ENCODE data around the gene SLC45A3. TPM values are rescaled to one million over a fixed set of nuclear protein-coding genes. Genes with fewer than 3 reads are reported as not detected.

Gene SLC45A3
- total RNA-seq, 2 experiments from 2014 or later, result 0.32 to 0.53 TPM

- Mint-ChIP-seq H3K36me3 (ENCODE audit: low read depth) (no peaks in the 10 kb centered on the region), H3K9me3 (ENCODE audit: low read depth) (no peaks in the 10 kb centered on the region), H3K4me3 (no peak overlapping the region), H3K4me1 (peaks cover 8% of the 10 kb centered on the region), H3K27me3 (peaks cover 17% of the 10 kb centered on the region), H3K27ac (no peak overlapping the region)
- CTCF ChIA-PET, result interaction anchor here (0.9 to 5.2 kb wide), 7 partner anchors 19 to 324 kb away, joined by 3 to 47 read pairs (median 4); no protein-coding TSS in a partner anchor
- no peak for ATAC-seq
- no peak for DNase-seq
- intact Hi-C loops (cut with DNase I, micrococcal nuclease), result no loop called here
- POLR2A ChIA-PET, result interaction anchor here (0.7 kb wide), 1 partner anchor 71 kb away, joined by 3 read pairs; no protein-coding TSS in a partner anchor
These were observed 1.8 kb downstream of the SLC45A3 start for GRCh38 chr1:205678286-205679111.

GRCh38 chr1:205677167-205677566, 3.1 kb downstream of the SLC45A3 start:
- H3K27me3 Mint-ChIP-seq, result peaks cover 19% of the 10 kb centered on the region
- no peak for ATAC-seq
- no peak for DNase-seq
- no peaks in the 10 kb centered on the region for H3K36me3 Mint-ChIP-seq (ENCODE audit: low read depth)
- POLR2A ChIA-PET, result no interaction called here
- no peaks in the 10 kb centered on the region for H3K9me3 Mint-ChIP-seq (ENCODE audit: low read depth)
- intact Hi-C loops (cut with DNase I, micrococcal nuclease), result no loop called here
- H3K4me3 Mint-ChIP-seq, result no peak overlapping the region
- CTCF ChIA-PET, result interaction anchor here (0.5 to 5.2 kb wide), 10 partner anchors 9 to 323 kb away, joined by 3 to 47 read pairs (median 4); no protein-coding TSS in a partner anchor
- H3K4me1 Mint-ChIP-seq, result peaks cover 8% of the 10 kb centered on the region
- no peak overlapping the region for H3K27ac Mint-ChIP-seq

DNA sequence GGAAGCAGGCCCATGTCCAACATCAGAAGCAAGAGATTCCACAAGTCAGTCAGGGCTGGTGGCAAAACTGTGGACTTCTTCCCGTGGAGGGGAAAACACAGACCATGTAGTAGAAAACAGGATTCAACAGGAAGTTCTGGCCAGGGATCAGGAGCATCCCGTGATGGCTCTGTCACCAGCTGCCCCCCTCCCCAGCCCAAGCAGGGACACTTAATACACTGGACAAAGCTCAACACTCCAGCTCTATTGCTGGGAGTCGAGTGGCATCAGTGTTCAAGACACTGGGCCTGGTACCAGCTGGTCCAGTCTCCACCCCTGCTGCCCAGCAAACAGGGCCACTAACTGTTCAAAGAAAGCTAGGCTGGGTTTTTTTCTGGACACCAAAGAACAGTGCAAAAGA, 3.7 kb downstream of the SLC45A3 start:
- Mint-ChIP-seq H3K9me3 (ENCODE audit: low read depth) (no peaks in the 10 kb centered on the region), H3K4me1 (peaks cover 8% of the 10 kb centered on the region), H3K4me3 (no peak overlapping the region), H3K27me3 (peaks cover 18% of the 10 kb centered on the region), H3K36me3 (ENCODE audit: low read depth) (no peaks in the 10 kb centered on the region), H3K27ac (no peak overlapping the region)
- ATAC-seq (no peak), DNase-seq (no peak)
- intact Hi-C loops (cut with DNase I, micrococcal nuclease), result no loop called here
- CTCF ChIA-PET, result interaction anchor here (0.5 to 5.2 kb wide), 7 partner anchors 8 to 306 kb away, joined by 3 to 47 read pairs (median 5); no protein-coding TSS in a partner anchor
- POLR2A ChIA-PET, result no interaction called here

DNA sequence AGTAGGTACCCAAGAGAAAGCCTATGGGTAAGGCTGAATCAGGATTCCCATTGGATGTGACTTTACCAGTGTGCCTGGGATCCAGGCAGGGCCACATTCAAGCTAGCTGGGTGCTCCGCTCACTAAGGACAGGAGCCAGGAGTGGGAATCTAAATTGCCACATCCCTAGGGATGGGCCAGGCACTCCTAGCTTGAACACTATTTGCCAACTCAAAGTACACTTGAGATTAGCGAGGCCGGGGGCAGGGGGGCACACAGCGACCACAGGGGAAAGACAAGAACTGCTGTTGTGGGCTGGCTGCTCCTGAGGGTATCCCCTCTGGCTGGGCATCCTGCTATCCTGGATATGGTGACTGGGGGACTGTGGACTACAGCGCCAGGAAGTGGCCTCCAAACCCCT, 4.3 kb downstream of the SLC45A3 start:
- DNase-seq (no peak), ATAC-seq (no peak)
- Mint-ChIP-seq H3K27me3 (peaks cover 13% of the 10 kb centered on the region), H3K4me1 (peaks cover 8% of the 10 kb centered on the region), H3K4me3 (no peak overlapping the region), H3K27ac (no peak overlapping the region), H3K36me3 (ENCODE audit: low read depth) (no peaks in the 10 kb centered on the region), H3K9me3 (ENCODE audit: low read depth) (no peaks in the 10 kb centered on the region)
- CTCF ChIA-PET, result interaction anchor here (0.6 to 4.7 kb wide), 5 partner anchors 17 to 145 kb away, joined by 3 to 47 read pairs (median 3); no protein-coding TSS in a partner anchor
- intact Hi-C loops (cut with DNase I, micrococcal nuclease), result no loop called here
- POLR2A ChIA-PET, result interaction anchor here (0.5 kb wide), 1 partner anchor 37 kb away, joined by 5 read pairs; no protein-coding TSS in a partner anchor

DNA sequence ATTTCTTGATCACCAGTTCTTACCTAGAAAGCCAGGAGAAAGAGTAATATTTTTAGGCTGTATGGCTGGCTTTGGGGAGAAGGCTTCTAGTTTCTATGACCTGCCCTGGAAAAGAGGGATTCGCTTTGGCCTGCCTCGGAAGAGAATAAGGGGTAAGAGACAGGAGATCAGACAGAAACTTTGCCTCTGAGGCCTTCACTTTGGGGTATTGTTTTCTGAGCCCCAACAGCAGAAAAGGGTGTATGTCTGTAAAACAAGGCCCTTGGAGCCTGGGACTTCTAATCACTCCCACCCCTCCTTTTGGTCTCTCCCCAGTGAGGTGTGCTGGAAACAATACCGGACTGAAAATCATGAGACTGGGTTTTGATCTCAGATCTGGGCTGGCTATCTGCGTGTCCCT, 5.1 kb downstream of the SLC45A3 start:
- no peak for DNase-seq
- ChIA-PET POLR2A (no interaction called here), CTCF (interaction anchor here (0.7 to 1.2 kb wide), 4 partner anchors 17 to 86 kb away, joined by 3 to 5 read pairs (median 3); no protein-coding TSS in a partner anchor)
- H3K36me3 Mint-ChIP-seq (ENCODE audit: low read depth), result no peaks in the 10 kb centered on the region
- no peak overlapping the region for H3K4me3 Mint-ChIP-seq
- no peak for ATAC-seq
- peaks cover 12% of the 10 kb centered on the region for H3K27me3 Mint-ChIP-seq
- intact Hi-C loops (cut with DNase I, micrococcal nuclease), result no loop called here
- peaks cover 5% of the 10 kb centered on the region for H3K4me1 Mint-ChIP-seq
- H3K27ac Mint-ChIP-seq, result no peak overlapping the region
- no peaks in the 10 kb centered on the region for H3K9me3 Mint-ChIP-seq (ENCODE audit: low read depth)

- no peaks in the 10 kb centered on the region for H3K36me3 Mint-ChIP-seq (ENCODE audit: low read depth)
- CTCF ChIA-PET, result interaction anchor here (0.6 to 1.0 kb wide), 3 partner anchors 11 to 146 kb away, joined by 3 to 4 read pairs (median 4); no protein-coding TSS in a partner anchor
- H3K27ac Mint-ChIP-seq, result no peak overlapping the region
- POLR2A ChIA-PET, result no interaction called here
- peaks cover 15% of the 10 kb centered on the region for H3K27me3 Mint-ChIP-seq
- DNase-seq, result no peak
- ATAC-seq, result no peak
- H3K4me1 Mint-ChIP-seq, result no peaks in the 10 kb centered on the region
- intact Hi-C loops (cut with DNase I, micrococcal nuclease), result no loop called here
- no peak overlapping the region for H3K4me3 Mint-ChIP-seq
- H3K9me3 Mint-ChIP-seq (ENCODE audit: low read depth), result no peaks in the 10 kb centered on the region
These were observed 7.3 kb downstream of the SLC45A3 start for GRCh38 chr1:205672970-205673369.

- Mint-ChIP-seq H3K9me3 (ENCODE audit: low read depth) (no peaks in the 10 kb centered on the region), H3K4me3 (no peak overlapping the region), H3K27me3 (peaks cover 15% of the 10 kb centered on the region), H3K4me1 (no peaks in the 10 kb centered on the region), H3K36me3 (ENCODE audit: low read depth) (no peaks in the 10 kb centered on the region), H3K27ac (no peak overlapping the region)
- ChIA-PET POLR2A (no interaction called here), CTCF (interaction anchor here (0.6 to 1.0 kb wide), 3 partner anchors 10 to 146 kb away, joined by 3 to 4 read pairs (median 4); no protein-coding TSS in a partner anchor)
- DNase-seq (no peak), ATAC-seq (no peak)
- intact Hi-C loops (cut with DNase I, micrococcal nuclease), result no loop called here
These were observed 7.9 kb downstream of the SLC45A3 start for GRCh38 chr1:205672395-205672889.

DNA sequence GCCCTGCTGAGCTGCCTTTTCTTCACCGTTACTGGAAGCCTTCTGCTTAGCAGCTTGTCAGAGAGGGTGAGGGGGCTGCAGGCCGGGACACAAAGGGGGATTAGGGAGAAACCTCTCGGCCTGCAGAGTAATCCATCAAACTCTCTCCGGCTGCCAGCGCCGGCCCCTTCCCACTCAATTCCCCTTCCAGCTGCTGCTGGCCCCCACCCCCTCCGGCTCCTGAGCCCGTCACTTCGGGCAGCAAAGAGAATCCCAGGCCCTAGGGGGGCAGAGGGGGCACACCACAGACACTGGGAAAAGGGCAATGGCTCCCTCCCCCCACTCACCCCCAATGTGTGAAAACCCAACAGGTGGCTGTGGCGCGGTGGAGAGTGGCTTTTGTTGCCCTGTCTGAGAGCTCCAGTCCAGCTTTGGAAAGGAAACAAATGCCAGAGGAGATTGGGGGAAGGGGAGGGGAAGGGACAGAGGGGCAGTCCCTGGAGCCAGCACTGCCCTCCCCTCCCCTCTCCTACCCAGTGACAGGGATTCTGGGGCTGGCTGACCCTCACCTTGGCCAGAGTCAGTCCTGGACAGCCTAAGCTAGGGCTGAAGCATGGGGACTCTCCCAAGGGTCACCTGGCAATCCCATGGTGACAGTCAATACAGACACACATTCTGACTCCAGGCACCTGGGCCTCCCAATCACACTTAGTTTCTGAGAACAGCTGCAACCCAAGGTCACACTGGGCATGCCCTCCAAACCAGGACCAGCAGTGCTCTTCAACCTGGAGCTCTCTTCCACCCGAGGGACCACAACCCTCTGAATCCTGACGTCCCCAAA, 9.5 kb downstream of the SLC45A3 start:
- Mint-ChIP-seq H3K27me3 (peaks cover 12% of the 10 kb centered on the region), H3K27ac (no peak overlapping the region), H3K9me3 (ENCODE audit: low read depth) (no peaks in the 10 kb centered on the region), H3K36me3 (ENCODE audit: low read depth) (no peaks in the 10 kb centered on the region), H3K4me1 (no peaks in the 10 kb centered on the region), H3K4me3 (no peak overlapping the region)
- ChIA-PET CTCF (interaction anchor here (0.6 to 2.6 kb wide), 9 partner anchors 10 to 609 kb away, joined by 3 to 10 read pairs (median 3); no protein-coding TSS in a partner anchor), POLR2A (no interaction called here)
- DNase-seq, result no peak
- intact Hi-C loops (cut with DNase I, micrococcal nuclease), result no loop called here
- ATAC-seq, result no peak

- H3K36me3 Mint-ChIP-seq (ENCODE audit: low read depth), result no peaks in the 10 kb centered on the region
- ATAC-seq (no peak), DNase-seq (no peak)
- H3K27me3 Mint-ChIP-seq, result peaks cover 8% of the 10 kb centered on the region
- no peaks in the 10 kb centered on the region for H3K9me3 Mint-ChIP-seq (ENCODE audit: low read depth)
- ChIA-PET POLR2A (no interaction called here), CTCF (interaction anchor here (0.9 to 2.6 kb wide), 3 partner anchors 12 to 78 kb away, joined by 3 to 10 read pairs (median 4); no protein-coding TSS in a partner anchor)
- H3K4me3 Mint-ChIP-seq, result no peak overlapping the region
- no peaks in the 10 kb centered on the region for H3K4me1 Mint-ChIP-seq
- intact Hi-C loops (cut with DNase I, micrococcal nuclease), result no loop called here
- H3K27ac Mint-ChIP-seq, result no peak overlapping the region
These were observed 10.2 kb downstream of the SLC45A3 start for GRCh38 chr1:205670150-205670446.

DNA sequence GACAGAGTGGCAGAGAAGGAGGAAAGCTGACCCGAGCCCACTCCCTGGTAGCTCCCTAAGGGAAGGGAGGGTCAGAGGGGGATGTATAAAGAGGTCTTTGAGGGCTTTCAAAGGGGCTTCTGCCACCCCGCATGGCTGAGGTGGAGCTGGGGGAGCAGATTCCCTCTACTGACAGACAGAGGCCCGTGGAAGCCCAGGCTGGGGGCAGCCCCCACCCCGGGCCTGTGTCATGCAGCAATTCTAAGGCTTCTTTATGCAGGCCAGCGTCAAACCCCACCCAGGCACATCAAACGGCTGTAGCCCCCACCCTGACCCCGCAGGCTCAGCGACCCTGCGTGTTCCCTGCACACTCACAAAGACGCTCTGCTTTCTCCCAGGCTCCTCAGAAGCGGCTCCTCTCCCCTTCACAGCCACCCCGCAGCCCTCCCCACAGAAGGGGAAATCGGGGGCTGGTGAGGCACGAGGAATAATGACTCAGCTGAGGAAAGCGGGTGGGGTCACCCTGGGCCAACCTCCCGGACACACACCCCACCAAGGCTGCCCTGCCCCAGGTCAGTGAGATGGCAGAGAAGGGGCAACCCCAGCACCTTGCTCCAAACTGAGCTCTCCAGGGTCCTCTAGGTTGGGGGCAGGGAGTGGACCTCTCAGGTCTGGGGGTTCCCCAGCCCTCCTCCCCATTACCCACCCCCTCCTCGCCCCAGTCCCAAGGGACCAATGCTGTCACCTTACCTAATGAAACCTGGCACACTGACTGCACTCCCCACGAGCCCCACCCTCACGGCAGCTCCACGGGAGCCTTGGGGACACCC, 10.8 kb downstream of the SLC45A3 start:
- Mint-ChIP-seq H3K27ac (no peak overlapping the region), H3K36me3 (ENCODE audit: low read depth) (no peaks in the 10 kb centered on the region), H3K9me3 (ENCODE audit: low read depth) (no peaks in the 10 kb centered on the region), H3K4me1 (no peaks in the 10 kb centered on the region), H3K4me3 (no peak overlapping the region), H3K27me3 (peaks cover 8% of the 10 kb centered on the region)
- intact Hi-C loops (cut with DNase I, micrococcal nuclease), result no loop called here
- CTCF ChIA-PET, result interaction anchor here (1.0 to 2.6 kb wide), 3 partner anchors 11 to 78 kb away, joined by 3 to 10 read pairs (median 4); no protein-coding TSS in a partner anchor
- ATAC-seq, result no peak
- POLR2A ChIA-PET, result no interaction called here
- no peak for DNase-seq
